ENCODE measurements around the gene LSP1. TPM values are rescaled to one million over a fixed set of nuclear protein-coding genes. Genes with fewer than 3 reads are reported as not detected.

The LSP1 gene
- total and polyA plus RNA-seq, 2 of the 13 experiments (the other 11 are each of a cell fraction or from before 2014, with no cell fraction given): 0.59 to 1.00 TPM

GRCh38 chr11:1918436-1919315, 65.8 kb downstream of the LSP1 start:
- TF ChIP-seq ZBTB44 (CRISPR knock-in tag; IDR thresholded peaks at IDR 0.05) (no peak), STAG1 (CRISPR knock-in tag; IDR thresholded peaks at IDR 0.05) (peak; percentile 37; the same call in 1 of the 2 replicates), CTCF (CRISPR knock-in tag; IDR thresholded peaks at IDR 0.05) (peak; percentile 50)
- BruUV-seq (replicated peaks): no TSS peak

More at GRCh38 chr11:1918436-1919315, 65.8 kb downstream of the LSP1 start:
- Histone ChIP-seq H3K27me3 (ENCODE audit: control insufficient read depth in 1 of 2, insufficient read depth in 2 of 2, low read length in 2 of 2) (peaks cover 22 to 55% of the 10 kb centered on the region in 2 experiments; a peak in 4 of 5 replicates), H2AFZ (ENCODE audit: low read length) (no peak overlapping the region), H3K36me3 (replicated peaks in 1 of 2; ENCODE audit: control insufficient read depth in 1 of 2, insufficient read depth in 2 of 2, low read length in 2 of 2) (no peaks in the 10 kb centered on the region), H3K4me1 (ENCODE audit: insufficient read depth, low read length) (no peaks in the 10 kb centered on the region), H3K9ac (ENCODE audit: insufficient read depth, low read depth, low read length) (no peak overlapping the region), H4K20me1 (ENCODE audit: insufficient read depth, low read length) (no peaks in the 10 kb centered on the region), H3K27ac (ENCODE audit: extremely low read length, insufficient read depth, low read length) (no peak overlapping the region), H3K9me3 (ENCODE audit: low read length) (no peaks in the 10 kb centered on the region), H3K4me2 (ENCODE audit: low read depth, low read length) (no peak overlapping the region), H3K4me3 (replicated peaks in 1 of 3; ENCODE audit: insufficient read depth in 1 of 3, low read depth in 2 of 3, low read length in 3 of 3) (no peak overlapping the region), H3K79me2 (ENCODE audit: insufficient read depth, low read length) (no peaks in the 10 kb centered on the region)
- FAIRE-seq (no peak), DNase-seq (ENCODE audit: low spot score) (no peak), ATAC-seq (peak; percentile 7; the same call in 1 of the 3 replicates)
- ChIA-PET POLR2A (no interaction called here), CTCF (ENCODE audit: low intra/inter-chr PET ratio, low total read pairs) (no interaction called here)
- in situ Hi-C loops (cut with HindIII; ENCODE audit: extremely low pct_ligation_motif_present, low pct_unique_long_range_greater_than_20kb) (no loop called here), intact Hi-C loops (cut with micrococcal nuclease; ENCODE audit: unreplicated experiment) (no loop called here)
- 46% methylated on average over 16 of the region's 29 CpGs for WGBS (ENCODE audit: low lambda C conversion rate)

All from HepG2 (cell line).